Measurements from ENCODE around the gene MRO.

The MRO gene

GRCh38 chr18:50832754-50833153, 12.9 kb upstream of the MRO start:
- no peak for DNase-seq

DNA sequence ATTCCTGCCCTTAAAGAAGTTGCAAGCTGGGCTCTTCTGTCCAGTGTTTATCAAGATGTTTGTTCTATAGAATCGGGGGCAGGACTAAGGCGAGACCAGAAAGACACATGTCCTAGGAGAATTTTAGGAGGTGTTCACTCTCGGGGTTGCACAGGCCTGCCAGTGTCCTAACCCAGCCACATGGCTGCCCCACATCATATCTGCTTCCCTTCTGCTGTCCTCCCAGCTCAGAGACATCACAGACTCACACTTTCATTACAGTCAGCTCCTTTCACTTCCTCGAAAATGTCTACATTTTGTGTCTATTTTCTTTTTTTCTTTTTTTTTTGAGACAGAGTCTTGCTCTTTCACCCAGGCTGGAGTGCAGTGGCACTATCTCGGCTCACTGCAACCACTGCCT, 10.7 kb upstream of the MRO start:
- no peak for DNase-seq

DNA sequence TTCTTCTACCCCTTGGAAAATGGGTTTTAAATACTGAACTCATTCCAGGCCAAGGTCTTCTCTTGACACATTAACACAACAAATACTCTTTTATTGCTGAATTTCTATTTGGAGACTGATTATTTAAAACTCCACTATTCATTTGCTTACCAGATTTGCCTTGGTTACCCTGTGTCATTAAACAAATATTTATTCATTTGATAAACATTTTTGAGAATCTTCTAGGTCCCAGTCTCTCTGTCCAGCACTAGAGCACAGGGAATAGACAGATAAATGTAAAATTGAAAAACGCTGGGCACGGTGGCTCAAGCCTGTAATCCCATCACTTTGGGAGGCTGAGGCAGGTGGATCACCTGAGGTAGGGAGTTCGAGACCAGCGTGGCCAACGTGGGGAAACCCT, 9.8 kb upstream of the MRO start:
- DNase-seq = no peak

DNA sequence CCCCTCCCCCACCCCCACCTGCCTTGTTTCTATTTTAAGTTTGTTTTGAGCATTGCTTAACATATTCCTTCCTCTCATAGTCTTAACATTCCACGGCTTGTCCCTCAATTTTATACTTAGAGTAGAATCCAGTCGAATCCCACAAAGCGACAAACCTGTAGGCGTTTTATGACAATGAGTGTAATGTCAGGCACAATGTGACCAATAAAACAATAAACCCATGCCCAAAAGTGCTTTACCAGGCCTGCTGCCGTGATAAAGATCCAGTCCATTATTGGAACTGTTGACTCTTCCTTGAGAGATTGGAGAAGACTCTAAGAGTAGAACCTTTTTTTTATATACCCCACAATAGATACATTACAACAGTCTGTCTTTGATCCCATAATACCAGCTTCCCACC, 6.2 kb upstream of the MRO start:
- no peak for DNase-seq

DNA sequence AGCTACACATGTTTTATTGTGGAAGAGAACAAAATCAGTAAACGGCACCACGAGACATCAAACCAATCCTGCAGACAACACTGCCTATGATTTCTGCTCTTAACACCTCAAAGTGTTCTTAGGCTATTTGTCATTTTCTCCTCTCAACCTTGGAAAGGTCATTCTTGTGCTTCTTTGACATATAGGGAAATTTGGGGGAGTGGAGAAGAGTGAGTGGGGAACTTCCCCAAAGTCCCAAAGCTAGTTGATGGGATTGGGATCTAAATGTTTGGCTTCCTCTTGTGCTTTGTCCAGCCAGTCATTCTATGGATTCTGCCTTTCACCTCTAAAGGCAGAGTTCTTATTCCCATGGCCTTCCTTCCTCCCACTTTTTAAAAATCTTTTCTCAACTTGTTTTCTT, 5.8 kb upstream of the MRO start:
- no peak for DNase-seq

- no peak for DNase-seq
Measured at GRCh38 chr18:50822756-50823155, 2.9 kb upstream of the MRO start.

GRCh38 chr18:50820901-50821520, 1.2 kb upstream of the MRO start:
- no peak for DNase-seq

DNA sequence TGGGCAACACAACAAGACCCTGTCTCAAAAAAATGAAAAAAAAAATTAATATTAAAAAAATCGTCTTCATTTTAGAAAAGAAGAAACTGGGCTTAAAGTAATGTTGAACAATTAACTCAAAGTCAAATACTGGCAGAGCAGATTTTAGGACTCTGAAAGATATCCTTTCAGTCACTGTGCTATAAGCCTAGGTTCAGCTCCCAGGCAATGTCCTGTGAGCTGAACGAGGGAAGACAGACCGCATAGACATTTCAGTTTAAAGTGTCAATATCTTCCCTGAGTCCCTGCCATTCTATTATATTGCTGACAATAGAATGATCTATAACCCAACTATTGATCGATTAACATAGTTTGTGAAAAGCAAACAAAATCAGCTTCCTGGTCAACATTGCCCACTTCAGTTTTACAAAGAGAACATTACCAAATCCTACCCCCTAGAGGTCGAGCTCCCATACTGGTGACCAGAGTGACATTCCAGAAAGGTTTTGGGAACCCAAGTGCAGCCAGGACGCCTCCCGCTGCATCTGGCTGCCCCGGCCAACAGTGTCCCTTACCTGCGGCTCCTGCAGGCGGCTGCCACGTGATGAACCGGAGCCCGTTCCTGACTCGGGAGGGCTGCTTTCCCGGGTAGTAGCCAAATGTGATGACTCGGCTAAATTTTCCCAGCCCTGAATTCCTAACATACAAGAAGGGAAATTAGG, 639 bp downstream of the MRO start:
- DNase-seq = peak; percentile 16

GRCh38 chr18:50816419-50817166, 3.2 kb downstream of the MRO start:
- DNase-seq = no peak

DNA sequence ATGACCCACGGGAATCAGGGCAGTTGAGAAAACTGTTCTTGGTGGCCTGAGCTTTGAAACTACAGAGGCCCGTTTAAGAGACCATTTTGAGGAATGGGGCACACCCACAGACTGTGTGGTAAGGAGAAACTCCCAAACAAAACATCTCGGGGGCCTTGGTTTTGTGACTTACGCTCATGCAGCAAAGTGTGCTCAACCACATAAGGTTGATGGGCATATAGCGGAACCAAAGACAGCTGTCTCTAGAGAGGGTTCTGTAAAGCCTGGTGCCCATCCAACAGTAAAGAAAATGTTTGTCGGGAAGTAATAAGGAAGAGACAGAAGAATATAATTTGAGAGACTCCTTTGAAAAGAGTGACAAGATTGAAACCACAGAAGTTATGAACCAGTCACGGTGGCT, 5.4 kb downstream of the MRO start:
- DNase-seq = no peak

DNA sequence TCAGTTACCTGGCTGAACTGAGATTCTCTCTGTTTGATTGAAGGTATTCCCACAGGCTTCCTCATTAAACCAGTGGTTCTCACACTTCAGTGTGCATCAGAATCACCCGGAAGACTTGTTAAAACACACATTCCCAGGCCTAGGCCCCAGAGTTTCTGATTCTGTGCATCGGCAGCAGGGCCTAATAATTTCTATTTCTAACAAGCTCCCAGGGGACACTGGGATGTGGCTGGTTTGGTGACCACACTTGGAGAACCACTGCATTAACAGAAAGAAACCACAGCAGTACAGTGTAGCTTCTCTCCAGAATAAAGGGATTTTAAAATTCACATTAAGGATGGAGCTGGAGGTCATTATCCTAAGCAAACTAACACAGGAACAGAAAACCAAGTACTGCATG, 6.5 kb downstream of the MRO start:
- no peak for DNase-seq

- DNase-seq = no peak
Measured at GRCh38 chr18:50812834-50813233, 7.0 kb downstream of the MRO start.

- no peak for DNase-seq
Measured at GRCh38 chr18:50807176-50807575, 12.6 kb downstream of the MRO start.

- no peak for DNase-seq
Measured at GRCh38 chr18:50806208-50806616, 13.6 kb downstream of the MRO start.

GRCh38 chr18:50805732-50806131, 14.1 kb downstream of the MRO start:
- no peak for DNase-seq

- DNase-seq = no peak
Measured at GRCh38 chr18:50803592-50803991, 16.2 kb downstream of the MRO start.

DNA sequence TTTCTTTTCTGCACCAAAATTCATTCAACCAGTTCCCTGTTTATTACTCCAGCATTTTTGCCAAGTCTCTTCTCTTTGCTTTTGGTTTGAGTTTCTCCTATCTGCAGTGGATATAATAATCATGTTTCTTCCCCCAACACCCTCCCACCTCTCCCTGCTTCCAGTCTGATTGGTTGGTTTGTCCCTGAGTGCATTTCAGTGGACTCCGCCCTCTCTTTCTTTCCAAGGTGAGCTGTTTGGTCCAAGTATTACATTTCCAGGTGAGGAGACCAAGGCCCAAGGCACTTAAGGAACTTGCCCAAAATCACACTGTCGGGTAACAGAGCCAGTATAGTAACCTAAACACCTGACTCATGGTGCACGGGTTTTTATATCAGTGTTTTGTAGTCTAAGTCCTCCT, 17.7 kb downstream of the MRO start:
- no peak for DNase-seq

- no peak for DNase-seq
Measured at GRCh38 chr18:50797142-50797541, 22.7 kb downstream of the MRO start.

- DNase-seq = no peak
Measured at GRCh38 chr18:50796495-50796894, 23.3 kb downstream of the MRO start.

GRCh38 chr18:50793641-50794565, 25.9 kb downstream of the MRO start:
- DNase-seq = no peak

- DNase-seq = no peak
Measured at GRCh38 chr18:50792885-50793284, 26.9 kb downstream of the MRO start.

- no peak for DNase-seq
Measured at GRCh38 chr18:50791599-50792438, 28.0 kb downstream of the MRO start.
